Activated CD4-positive, CD25-positive, alpha-beta regulatory T cell treated with anti-CD3 and anti-CD28 coated beads, Interleukin-2, amount 50 U/mL, for 16 hours (primary cell): ENCODE data around the gene ZNF680.
"Not testable (repeated sequence)": the region's sequence is repeated elsewhere in the genome, so short reads cannot be mapped to it uniquely, and the experiment has no call there.

Source experiments
- DNase-seq: peaks from one replicate; pipeline ENCODE4 v3.0.0-alpha.2; 2020; ENCODE audit warnings: low read depth, low spot score

The ZNF680 gene

GRCh38 chr7:64557601-64558322 is 5.1 kb downstream of the ZNF680 start:
- DNase-seq = no peak

GRCh38 chr7:64555046-64555445 is 7.8 kb downstream of the ZNF680 start:
- DNase-seq = no peak

GRCh38 chr7:64554188-64554587 is 8.7 kb downstream of the ZNF680 start:
- not testable (repeated sequence) for DNase-seq

GRCh38 chr7:64551375-64552142 is 11.3 kb downstream of the ZNF680 start:
- DNase-seq = no peak

GRCh38 chr7:64544010-64544409 is 18.9 kb downstream of the ZNF680 start:
- no peak for DNase-seq

GRCh38 chr7:64541438-64542359 is 21.2 kb downstream of the ZNF680 start:
- DNase-seq = no peak

GRCh38 chr7:64533756-64534155 is 29.1 kb downstream of the ZNF680 start:
- DNase-seq = no peak

- no peak for DNase-seq
Observed at GRCh38 chr7:64528770-64529169, 34.1 kb downstream of the ZNF680 start.

GRCh38 chr7:64521409-64521984 is 41.4 kb downstream of the ZNF680 start:
- DNase-seq = no peak

GRCh38 chr7:64516451-64516850 is 46.4 kb downstream of the ZNF680 start:
- no peak for DNase-seq

GRCh38 chr7:64515781-64516180 is 47.1 kb downstream of the ZNF680 start:
- DNase-seq = no peak

- no peak for DNase-seq
Observed at GRCh38 chr7:64515330-64515729, 47.5 kb downstream of the ZNF680 start.

- DNase-seq = no peak
Observed at GRCh38 chr7:64509583-64509982, 53.3 kb downstream of the ZNF680 start.

- DNase-seq = no peak
Observed at GRCh38 chr7:64504581-64505120, 58.2 kb downstream of the ZNF680 start.

- DNase-seq = no peak
Observed at GRCh38 chr7:64498270-64498669, 64.6 kb downstream of the ZNF680 start.

- DNase-seq = no peak
Observed at GRCh38 chr7:64494912-64495461, 67.9 kb downstream of the ZNF680 start.

- no peak for DNase-seq
Observed at GRCh38 chr7:64485623-64486022, 77.2 kb downstream of the ZNF680 start.
